HCT116 (cell line): ENCODE results near the gene ANKZF1. TPM values are rescaled to one million over a fixed set of nuclear protein-coding genes. Genes with fewer than 3 reads are reported as not detected.

Experiments
- ATAC-seq: fragments of 200-7000 bp; cut with Tn5 transposase; 2 replicates; pipeline ENCODE4 v1.9.1; 2020; ENCODE audit warnings: mild to moderate bottlenecking, moderate library complexity
- BruUV-seq: library from RNA; stranded (reverse); fragments of 400-500 nt; replicated peaks from 2 replicates; lab custom pipeline; 2021; lab: Mats Ljungman, UMichigan
- CTCF ChIA-PET: fragments of 300-600 bp; sonication (Branson Sonifier 250); formaldehyde crosslinking; loops from one replicate; lab custom pipeline; 2021; ENCODE audit warnings: antibody characterized with exemption; lab: Charles Lee
- POLR2A ChIA-PET: fragments of 300-600, 350-600 bp; sonication (Branson Sonifier 250); formaldehyde crosslinking; loops from one replicate; lab custom pipeline; 2021; ENCODE audit warnings: antibody characterized with exemption; lab: Charles Lee
- RAD21 ChIA-PET, 2 experiments: fragments of 300-600 bp; sonication (Branson Sonifier 250); formaldehyde crosslinking; loops; one replicate each; lab custom pipeline; 2023; ENCODE audit warnings: low total read pairs in 2 of 2; ENCODE audit not compliant: uncharacterized antibody in 2 of 2, unreplicated experiment in 2 of 2, low non-redundant PET in 1 of 2; lab: Charles Lee
- DNase-seq: peaks from one replicate; pipeline ENCODE4 v3.0.0-alpha.2; 2010; ENCODE audit warnings: low read depth, low spot score
- H2AFZ ChIP-seq: fragments of 200-600 bp; shearing (Covaris generic), sonication (generic); 2 replicates; pipeline ENCODE4 v1.6.1; 2017; ENCODE audit warnings: low read depth, mixed run types, mixed read lengths, antibody characterized with exemption, low read length; ENCODE audit not compliant: poor library complexity, severe bottlenecking
- H3K27ac ChIP-seq: 2 replicates; pipeline ENCODE4 v1.5.1; 2012; ENCODE audit warnings: low read depth, low read length
- H3K27me3 ChIP-seq: fragments of 200-600 bp; sonication (generic); 2 replicates; pipeline ENCODE4 v1.6.1; 2016; ENCODE audit warnings: mixed run types, low read length, mixed read lengths; ENCODE audit not compliant: insufficient read depth
- H3K36me3 ChIP-seq, 2 experiments: fragments of 200-500 bp in 1 of 2; fragments of 200-600 bp in 1 of 2; sonication (Bioruptor generic) in 1 of 2; sonication (generic) in 1 of 2; 2 replicates each; pipeline versions ENCODE4 v1.5.1 to v1.6.1; 2014 to 2016; ENCODE audit warnings: low read length in 2 of 2, inconsistent platforms in 1 of 2, mixed read lengths in 1 of 2, mixed run types in 1 of 2; ENCODE audit not compliant: insufficient read depth in 2 of 2, control insufficient read depth in 1 of 2
- H3K4me1 ChIP-seq, 2 experiments: fragments of 200-600 bp in 1 of 2; sonication (generic) in 1 of 2; 2 replicates each; pipeline versions ENCODE4 v1.5.1 to v1.6.1; 2012 to 2017; ENCODE audit warnings: low read length in 2 of 2, inconsistent platforms in 1 of 2, mild to moderate bottlenecking in 1 of 2, mixed read lengths in 1 of 2, mixed run types in 1 of 2, moderate library complexity in 1 of 2; ENCODE audit not compliant: insufficient read depth in 2 of 2, control insufficient read depth in 1 of 2
- H3K4me2 ChIP-seq: fragments of 200-600 bp; sonication (generic); 2 replicates; pipeline ENCODE4 v1.6.1; 2017; ENCODE audit warnings: mixed run types, low read length, mixed read lengths
- H3K4me3 ChIP-seq, 2 experiments: fragments of 200-600 bp in 1 of 2; sonication (generic) in 1 of 2; replicated peaks in 1 of 2; 2 replicates each; pipeline ENCODE4 v1.5.1; 2011 to 2016; ENCODE audit warnings: low read length in 2 of 2, control low read depth in 1 of 2, low read depth in 1 of 2, mild to moderate bottlenecking in 1 of 2, mixed read lengths in 1 of 2, mixed run types in 1 of 2
- H3K79me2 ChIP-seq: fragments of 200-600 bp; sonication (generic); 2 replicates; pipeline ENCODE4 v1.6.1; 2017; ENCODE audit warnings: mild to moderate bottlenecking, mixed run types, low read length, moderate library complexity, mixed read lengths; ENCODE audit not compliant: insufficient read depth
- H3K9ac ChIP-seq: fragments of 200-600 bp; sonication (generic); 2 replicates; pipeline ENCODE4 v1.6.1; 2016; ENCODE audit warnings: low read length, mixed read lengths
- H3K9me2 ChIP-seq: fragments of 200-600 bp; sonication (generic), shearing (Covaris generic); 2 replicates; pipeline ENCODE4 v1.6.1; 2017; ENCODE audit warnings: mixed run types, mild to moderate bottlenecking, moderate library complexity; ENCODE audit not compliant: insufficient read depth
- H3K9me3 ChIP-seq, 2 experiments: fragments of 200-500 bp in 1 of 2; fragments of 200-600 bp in 1 of 2; sonication (Bioruptor generic) in 1 of 2; sonication (generic) in 1 of 2; 2 replicates each; pipeline ENCODE4 v1.6.1; 2014 to 2017; ENCODE audit warnings: low read length in 2 of 2, mixed read lengths in 2 of 2, inconsistent platforms in 1 of 2, low read depth in 1 of 2, mild to moderate bottlenecking in 1 of 2, mixed run types in 1 of 2, moderate library complexity in 1 of 2; ENCODE audit not compliant: control insufficient read depth in 1 of 2, insufficient read depth in 1 of 2
- H4K20me1 ChIP-seq: fragments of 200-600 bp; sonication (generic), shearing (Covaris generic); 2 replicates; pipeline ENCODE4 v1.6.1; 2017; ENCODE audit warnings: mixed run types, mild to moderate bottlenecking, moderate library complexity; ENCODE audit not compliant: insufficient read depth
- ATF3 ChIP-seq: IDR thresholded peaks from 2 replicates; pipeline ENCODE4 v1.6.1; 2012
- CBX3 ChIP-seq: IDR thresholded peaks from 2 replicates; pipeline ENCODE4 v1.6.1; 2012; ENCODE audit warnings: low read depth
- EGR1 ChIP-seq: IDR thresholded peaks from 2 replicates; pipeline ENCODE4 v1.6.1; 2012; ENCODE audit warnings: low read depth
- FOSL1 ChIP-seq: IDR thresholded peaks from 2 replicates; pipeline ENCODE4 v1.6.1; 2012; ENCODE audit warnings: low read depth
- JUND ChIP-seq: IDR thresholded peaks from 2 replicates; pipeline ENCODE4 v1.6.1; 2012
- POLR2A ChIP-seq: IDR thresholded peaks from 2 replicates; pipeline ENCODE4 v1.7.0; 2011; ENCODE audit warnings: borderline replicate concordance; ENCODE audit not compliant: insufficient read depth, insufficient read length; ENCODE audit errors: extremely low read depth
- POLR2AphosphoS5 ChIP-seq: IDR thresholded peaks from 2 replicates; pipeline ENCODE4 v1.6.1; 2011; ENCODE audit warnings: mild to moderate bottlenecking, low read depth, low read length, moderate library complexity
- REST ChIP-seq: IDR thresholded peaks from 2 replicates; pipeline ENCODE4 v1.6.1; 2012; ENCODE audit warnings: low read depth
- YY1 ChIP-seq: IDR thresholded peaks from 2 replicates; pipeline ENCODE4 v1.6.1; 2011; ENCODE audit warnings: low read length, low read depth, moderate library complexity, mild to moderate bottlenecking; ENCODE audit not compliant: insufficient replicate concordance; ENCODE audit errors: extremely low read depth
- ZBTB33 ChIP-seq: IDR thresholded peaks from 2 replicates; pipeline ENCODE4 v1.6.1; 2011; ENCODE audit warnings: mild to moderate bottlenecking, low read length, moderate library complexity; ENCODE audit not compliant: insufficient replicate concordance; ENCODE audit errors: extremely low read depth
- intact Hi-C: fragments of 100-400 bp; cut with micrococcal nuclease; formaldehyde crosslinking; loops from 2 replicates; pipeline ENCODE4 v1.10.0; 2022
- total RNA-seq: library from RNA; stranded (reverse); gene quantifications from one replicate; pipeline ENCODE4 v1.2.1, GENCODE V29; 2021; ENCODE audit not compliant: unreplicated experiment
- TF ChIP-seq, protein P1 (sequence below): IDR thresholded peaks from 2 replicates; pipeline ENCODE4 v1.6.1; 2012

ANKZF1 gene
- total RNA-seq, 1 experiment from 2014 or later: 64.7 TPM

DNA sequence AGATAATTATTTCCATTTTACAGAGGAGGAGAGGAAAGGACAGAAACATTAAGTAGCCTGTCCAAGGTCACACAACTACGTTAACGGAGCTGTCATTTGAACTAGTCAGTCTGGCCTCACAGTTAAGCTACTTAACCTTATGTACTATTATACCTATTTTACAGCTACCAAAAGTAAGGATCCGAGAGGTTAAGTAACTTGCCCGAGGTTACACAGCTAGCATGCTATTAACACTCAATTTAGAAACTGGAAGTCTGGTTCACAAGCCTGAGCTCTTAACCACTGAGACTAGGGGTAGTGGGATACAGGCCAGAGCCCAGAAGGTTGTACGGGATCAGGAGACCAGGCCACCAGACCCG lies 15.2 kb downstream of the ANKZF1 start:
- Histone ChIP-seq H3K79me2 (peaks cover 14% of the 10 kb centered on the region; the same call in 1 of the 2 replicates), H3K27me3 (no peaks in the 10 kb centered on the region), H3K9me2 (no peaks in the 10 kb centered on the region), H3K9me3 (no peaks in the 10 kb centered on the region), H3K4me1 (peaks cover 22 to 33% of the 10 kb centered on the region in 2 experiments), H4K20me1 (no peaks in the 10 kb centered on the region), H3K4me2 (peak overlapping the region; percentile 87), H3K27ac (peak overlapping the region; percentile 79), H3K4me3 (peak overlapping the region; percentile 80 to 96), H3K9ac (peak overlapping the region; percentile 82), H2AFZ (peak overlapping the region; percentile 17), H3K36me3 (peaks cover 0 to 5% of the 10 kb centered on the region in 2 experiments; a peak in 2 of 4 replicates)
- ChIA-PET POLR2A (interaction anchor here (0.8 to 2.5 kb wide), 4 partner anchors 9 to 30 kb away, joined by 3 to 8 read pairs (median 7); partner anchors contain the start of genes ANKZF1, ATG9A and TUBA4A), CTCF (interaction anchor here (1.0 to 2.6 kb wide), 3 partner anchors 33 to 50 kb away, joined by 3 to 19 read pairs (median 3); partner anchors contain the start of gene DNAJB2), RAD21 (no interaction called here)
- BruUV-seq: TSS peak; percentile 79
- no peak for ATAC-seq
- TF ChIP-seq YY1 (no peak), CBX3 (no peak), POLR2A (no peak), POLR2AphosphoS5 (no peak), FOSL1 (no peak), REST (no peak), EGR1 (no peak), JUND (no peak), ATF3 (no peak), ZBTB33 (no peak)
- TF ChIP-seq, protein P1, sequence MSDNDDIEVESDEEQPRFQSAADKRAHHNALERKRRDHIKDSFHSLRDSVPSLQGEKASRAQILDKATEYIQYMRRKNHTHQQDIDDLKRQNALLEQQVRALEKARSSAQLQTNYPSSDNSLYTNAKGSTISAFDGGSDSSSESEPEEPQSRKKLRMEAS: no peak
- intact Hi-C loops: no loop called here
- no peak for DNase-seq
